Epithelial cell of prostate (primary cell): ENCODE measurements around the gene MRTO4.

ENCODE experiments used
- DNase-seq: peaks from one replicate; pipeline ENCODE4 v3.0.0-alpha.2; 2011; ENCODE audit warnings: low read depth, low spot score
- H3K27ac ChIP-seq: fragments of 450-650 bp; 2 replicates; pipeline ENCODE4 v1.5.1; 2017; ENCODE audit warnings: mild to moderate bottlenecking

MRTO4 gene

GRCh38 chr1:19307794-19308508, 56.3 kb downstream of the MRTO4 start:
- H3K27ac ChIP-seq = no peak overlapping the region
- DNase-seq = no peak

- H3K27ac ChIP-seq = no peak overlapping the region
- DNase-seq = no peak
Observed at GRCh38 chr1:19308509-19308907, 56.9 kb downstream of the MRTO4 start.

GRCh38 chr1:19309123-19309813, 57.7 kb downstream of the MRTO4 start:
- H3K27ac ChIP-seq = no peak overlapping the region
- DNase-seq = no peak
